Naive thymus-derived CD4-positive, alpha-beta T cell (primary cell): Measurements from ENCODE around the gene SH2D2A. TPM values are rescaled to one million over a fixed set of nuclear protein-coding genes. Genes with fewer than 3 reads are reported as not detected.

Experiments
- ATAC-seq: fragments of 150-1000 bp; cut with Tn5 transposase; 2 replicates; pipeline ENCODE4 v1.10.0; 2021; ENCODE audit warnings: mild to moderate bottlenecking, moderate library complexity
- CTCF ChIA-PET: fragments of 350-600 bp; sonication (Branson Sonifier 250); formaldehyde crosslinking; loops from one replicate; lab custom pipeline; 2021; ENCODE audit warnings: antibody characterized with exemption; lab: Charles Lee
- POLR2A ChIA-PET: fragments of 350-600 bp; sonication (Branson Sonifier 250); formaldehyde crosslinking; loops from one replicate; lab custom pipeline; 2021; ENCODE audit warnings: antibody characterized with exemption, inconsistent platforms; lab: Charles Lee
- DNase-seq, 9 donors: peaks; one replicate each; pipeline versions ENCODE4 v3.0.0 to v3.0.0-alpha.2; 2020 to 2022; ENCODE audit warnings: mixed read lengths in 1 of 9
- H3K27ac ChIP-seq: one replicate; pipeline ENCODE4 v1.7.0; 2013; ENCODE audit warnings: mild to moderate bottlenecking, low read depth, low read length, moderate library complexity
- H3K27me3 ChIP-seq, 2 donors: one replicate each; pipeline ENCODE4 v1.7.0; 2013; ENCODE audit warnings: low read length in 2 of 2, mild to moderate bottlenecking in 2 of 2, moderate library complexity in 2 of 2; ENCODE audit not compliant: control insufficient read depth in 2 of 2, insufficient read depth in 2 of 2
- H3K36me3 ChIP-seq, 3 experiments: 1 replicate in 2 of 3; 2 replicates in 1 of 3; pipeline ENCODE4 v1.7.0; 2013; ENCODE audit warnings: low read length in 3 of 3, mild to moderate bottlenecking in 3 of 3, moderate library complexity in 1 of 3; ENCODE audit not compliant: insufficient read depth in 3 of 3, control insufficient read depth in 2 of 3
- H3K4me1 ChIP-seq, 2 donors: one replicate each; pipeline ENCODE4 v1.7.0; 2013; ENCODE audit warnings: low read length in 2 of 2, mild to moderate bottlenecking in 2 of 2, moderate library complexity in 1 of 2; ENCODE audit not compliant: control insufficient read depth in 2 of 2, insufficient read depth in 2 of 2
- H3K4me3 ChIP-seq: 2 replicates; pipeline ENCODE4 v1.7.0; 2013; ENCODE audit warnings: mild to moderate bottlenecking, low read length
- H3K9me3 ChIP-seq, 3 experiments: 1 replicate in 2 of 3; 2 replicates in 1 of 3; pipeline ENCODE4 v1.7.0; 2013; ENCODE audit warnings: low read length in 3 of 3; ENCODE audit not compliant: control insufficient read depth in 2 of 3
- H3K27ac Mint-ChIP-seq, 9 donors: one replicate each; pipeline ENCODE4 v1.8.0; 2020 to 2022; ENCODE audit warnings: mixed read lengths in 9 of 9, mild to moderate bottlenecking in 8 of 9, moderate library complexity in 5 of 9, inconsistent platforms in 2 of 9
- H3K27me3 Mint-ChIP-seq, 5 donors: one replicate each; pipeline ENCODE4 v1.8.0; 2021 to 2022; ENCODE audit warnings: mixed read lengths in 5 of 5, mild to moderate bottlenecking in 1 of 5
- H3K36me3 Mint-ChIP-seq, 5 donors: one replicate each; pipeline ENCODE4 v1.8.0; 2020 to 2022; ENCODE audit warnings: mixed read lengths in 5 of 5, mild to moderate bottlenecking in 3 of 5, inconsistent platforms in 1 of 5
- H3K4me1 Mint-ChIP-seq, 7 donors: one replicate each; pipeline ENCODE4 v1.8.0; 2020 to 2022; ENCODE audit warnings: mixed read lengths in 7 of 7, mild to moderate bottlenecking in 3 of 7, inconsistent platforms in 1 of 7
- H3K4me3 Mint-ChIP-seq, 10 donors: one replicate each; pipeline ENCODE4 v1.8.0; 2020 to 2022; ENCODE audit warnings: mild to moderate bottlenecking in 10 of 10, mixed read lengths in 10 of 10, moderate library complexity in 6 of 10, inconsistent platforms in 2 of 10
- H3K9me3 Mint-ChIP-seq, 11 donors: one replicate each; pipeline ENCODE4 v1.8.0; 2020 to 2022; ENCODE audit warnings: mixed read lengths in 11 of 11, mild to moderate bottlenecking in 4 of 11, inconsistent platforms in 1 of 11, moderate library complexity in 1 of 11
- intact Hi-C, 2 donors: fragments of 100-400 bp; cut with micrococcal nuclease; formaldehyde crosslinking; loops; one replicate each; pipeline ENCODE4 v1.15.1; 2023
- polyA plus RNA-seq, 2 donors: library from polyadenylated mRNA; unstranded; fragments of 300-500 nt; fragmentation: Illumina TruSeq; gene quantifications; one replicate each; pipeline ENCODE4 v1.2.3, GENCODE V29; 2021
- total RNA-seq, 6 experiments: library from RNA in 5 of 6; stranded (reverse) in 5 of 6; gene quantifications; 1 replicate in 5 of 6; 2 replicates in 1 of 6; pipeline ENCODE4 v1.2.3 and lab custom pipeline; 2021 to 2026

SH2D2A gene
- total and polyA plus RNA-seq, 7 experiments from 2014 or later, result 12.7 to 164 (median 15.7) TPM

GRCh38 chr1:156801409-156802121 lies 15.1 kb downstream of the SH2D2A start:
- Histone ChIP-seq H3K9me3 (no peaks in the 10 kb centered on the region), H3K27ac (no peak overlapping the region), H3K27me3 (no peaks in the 10 kb centered on the region), H3K4me3 (no peak overlapping the region), H3K36me3 (peaks cover 8 to 52% (median 9%) of the 10 kb centered on the region in 3 experiments), H3K4me1 (no peaks in the 10 kb centered on the region)
- CTCF ChIA-PET, result interaction anchor here (0.7 to 2.2 kb wide), 4 partner anchors 11 to 96 kb away, joined by 3 to 12 read pairs (median 9); partner anchors contain the start of gene NTRK1
- H3K4me1 Mint-ChIP-seq, result peaks cover 0 to 43% (median 5%) of the 10 kb centered on the region in 7 donors
- ATAC-seq, result no peak
- DNase-seq, result no peak
- peaks cover under 1 to 30% (median 18%) of the 10 kb centered on the region in 5 donors for H3K36me3 Mint-ChIP-seq
- intact Hi-C loops, result loop anchor here in 1 of 2 donors (1.0 kb wide), 1 partner anchor 89 kb away; no protein-coding TSS in a partner anchor
- H3K9me3 Mint-ChIP-seq, result no peaks in the 10 kb centered on the region
- POLR2A ChIA-PET, result interaction anchor here (0.6 to 1.6 kb wide), 2 partner anchors 14 to 60 kb away, joined by 3 read pairs; partner anchors contain the start of gene MRPL24
- H3K27me3 Mint-ChIP-seq, result no peaks in the 10 kb centered on the region
- peak overlapping the region in 6 of 9 donors; percentile 5 to 77 (median 41) for H3K27ac Mint-ChIP-seq
- peak overlapping the region in 1 of 10 donors; percentile 5 for H3K4me3 Mint-ChIP-seq

GRCh38 chr1:156797212-156797871 lies 19.3 kb downstream of the SH2D2A start:
- H3K9me3 ChIP-seq, result no peaks in the 10 kb centered on the region
- H3K4me1 ChIP-seq, result no peaks in the 10 kb centered on the region
- DNase-seq (peak in 8 of 9 donors; percentile 47 to 76 (median 66)), ATAC-seq (peak; percentile 89)
- Mint-ChIP-seq H3K27ac (peak overlapping the region in 5 of 9 donors; percentile 0 to 49 (median 18)), H3K4me3 (no peak overlapping the region), H3K36me3 (peaks cover 18 to 48% (median 25%) of the 10 kb centered on the region in 5 donors), H3K4me1 (peaks cover 0 to 24% (median 8%) of the 10 kb centered on the region in 7 donors), H3K27me3 (no peaks in the 10 kb centered on the region), H3K9me3 (no peaks in the 10 kb centered on the region)
- no peaks in the 10 kb centered on the region for H3K27me3 ChIP-seq
- intact Hi-C loops, result loop anchor here (1.0 to 5.0 kb wide), 8 partner anchors 19 to 163 kb away; partner anchors contain the start of genes NTRK1 (in 2 of the 2) and SH2D2A (in 2 of the 2)
- H3K27ac ChIP-seq, result no peak overlapping the region
- ChIA-PET POLR2A (interaction anchor here (0.6 to 1.0 kb wide), 2 partner anchors 26 to 30 kb away, joined by 3 to 7 read pairs; partner anchors contain the start of gene PRCC), CTCF (interaction anchor here (0.7 to 5.3 kb wide), 11 partner anchors 8 to 130 kb away, joined by 3 to 61 read pairs (median 4); partner anchors contain the start of genes INSRR and NTRK1)
- no peak overlapping the region for H3K4me3 ChIP-seq
- peaks cover 12 to 89% (median 20%) of the 10 kb centered on the region in 3 experiments for H3K36me3 ChIP-seq

GRCh38 chr1:156796340-156797097 lies 20.1 kb downstream of the SH2D2A start:
- Mint-ChIP-seq H3K27ac (peak overlapping the region in 2 of 9 donors; percentile 18 to 39), H3K36me3 (peaks cover 19 to 53% (median 23%) of the 10 kb centered on the region in 5 donors), H3K4me3 (no peak overlapping the region), H3K27me3 (no peaks in the 10 kb centered on the region), H3K9me3 (no peaks in the 10 kb centered on the region), H3K4me1 (peaks cover 0 to 17% (median 8%) of the 10 kb centered on the region in 7 donors)
- ChIA-PET POLR2A (no interaction called here), CTCF (interaction anchor here (0.7 to 5.3 kb wide), 12 partner anchors 12 to 131 kb away, joined by 3 to 61 read pairs (median 4); partner anchors contain the start of genes INSRR and NTRK1)
- ATAC-seq, result no peak
- intact Hi-C loops, result loop anchor here (1.0 to 5.0 kb wide), 8 partner anchors 20 to 164 kb away; partner anchors contain the start of genes NTRK1 (in 2 of the 2) and SH2D2A (in 2 of the 2)
- Histone ChIP-seq H3K36me3 (peaks cover 12 to 92% (median 23%) of the 10 kb centered on the region in 3 experiments), H3K27me3 (no peaks in the 10 kb centered on the region), H3K4me1 (no peaks in the 10 kb centered on the region), H3K27ac (no peak overlapping the region), H3K4me3 (no peak overlapping the region), H3K9me3 (no peaks in the 10 kb centered on the region)
- no peak for DNase-seq

- ChIA-PET CTCF (interaction anchor here (1.5 to 5.3 kb wide), 6 partner anchors 11 to 132 kb away, joined by 4 to 61 read pairs (median 8); partner anchors contain the start of genes INSRR and NTRK1), POLR2A (interaction anchor here (0.8 kb wide), 1 partner anchor 46 kb away, joined by 3 read pairs; no protein-coding TSS in a partner anchor)
- Mint-ChIP-seq H3K4me1 (peaks cover 0 to 10% (median 3%) of the 10 kb centered on the region in 7 donors), H3K27me3 (no peaks in the 10 kb centered on the region), H3K27ac (peak overlapping the region in 1 of 9 donors; percentile 39), H3K4me3 (no peak overlapping the region), H3K36me3 (peaks cover 18 to 54% (median 21%) of the 10 kb centered on the region in 5 donors), H3K9me3 (no peaks in the 10 kb centered on the region)
- H3K36me3 ChIP-seq, result peaks cover 12 to 92% (median 29%) of the 10 kb centered on the region in 3 experiments
- no peak for DNase-seq
- H3K27ac ChIP-seq, result no peak overlapping the region
- no peaks in the 10 kb centered on the region for H3K9me3 ChIP-seq
- no peak for ATAC-seq
- intact Hi-C loops, result loop anchor here (2.0 to 5.0 kb wide), 3 partner anchors 21 to 165 kb away; partner anchors contain the start of gene SH2D2A (in 1 of the 2)
- no peak overlapping the region for H3K4me3 ChIP-seq
- no peaks in the 10 kb centered on the region for H3K4me1 ChIP-seq
- no peaks in the 10 kb centered on the region for H3K27me3 ChIP-seq
Observed at GRCh38 chr1:156795787-156796186, 20.9 kb downstream of the SH2D2A start.

GRCh38 chr1:156795374-156795733 lies 21.3 kb downstream of the SH2D2A start:
- no peaks in the 10 kb centered on the region for H3K9me3 Mint-ChIP-seq
- Histone ChIP-seq H3K36me3 (peaks cover 12 to 88% (median 29%) of the 10 kb centered on the region in 3 experiments), H3K27ac (no peak overlapping the region), H3K4me3 (no peak overlapping the region), H3K4me1 (no peaks in the 10 kb centered on the region), H3K27me3 (no peaks in the 10 kb centered on the region), H3K9me3 (no peaks in the 10 kb centered on the region)
- ATAC-seq (no peak), DNase-seq (no peak)
- H3K4me3 Mint-ChIP-seq, result no peak overlapping the region
- POLR2A ChIA-PET, result interaction anchor here (0.8 kb wide), 1 partner anchor 46 kb away, joined by 3 read pairs; no protein-coding TSS in a partner anchor
- peaks cover 0 to 8% (median 3%) of the 10 kb centered on the region in 7 donors for H3K4me1 Mint-ChIP-seq
- intact Hi-C loops, result loop anchor here in 1 of 2 donors (5.0 kb wide), 1 partner anchor 108 kb away; no protein-coding TSS in a partner anchor
- CTCF ChIA-PET, result interaction anchor here (1.5 to 5.3 kb wide), 6 partner anchors 10 to 132 kb away, joined by 4 to 61 read pairs (median 8); partner anchors contain the start of genes INSRR and NTRK1
- peaks cover 18 to 50% (median 20%) of the 10 kb centered on the region in 5 donors for H3K36me3 Mint-ChIP-seq
- H3K27ac Mint-ChIP-seq, result no peak overlapping the region
- no peaks in the 10 kb centered on the region for H3K27me3 Mint-ChIP-seq
